HG03439 (cell line): ENCODE measurements around the gene GRIK1.

Experiments
- ATAC-seq: cut with Tn5 transposase; IDR thresholded peaks from one replicate; pipeline ENCODE4 v1.9.1; 2021; ENCODE audit warnings: mild to moderate bottlenecking, moderate library complexity; ENCODE audit not compliant: unreplicated experiment

The GRIK1 gene

DNA sequence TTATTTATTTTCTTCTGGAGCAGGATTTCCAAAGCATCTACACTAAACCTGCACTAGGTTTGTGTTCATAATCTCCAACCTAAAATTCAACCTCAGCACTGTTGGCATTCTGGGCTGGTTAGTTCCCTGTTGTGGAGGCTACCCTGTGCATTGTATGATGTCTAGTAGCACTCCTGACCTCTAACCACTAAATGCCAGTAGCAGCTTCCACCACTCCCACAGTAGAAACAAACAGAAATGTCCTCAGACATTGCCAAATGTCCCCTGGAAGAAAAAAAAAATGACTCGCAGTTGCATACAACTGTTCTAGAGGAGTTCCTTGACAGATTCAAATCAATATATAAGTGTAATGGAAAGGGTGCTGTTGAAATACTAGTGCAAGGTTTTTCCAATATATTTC, 18.9 kb downstream of the GRIK1 start:
- ATAC-seq = no peak

DNA sequence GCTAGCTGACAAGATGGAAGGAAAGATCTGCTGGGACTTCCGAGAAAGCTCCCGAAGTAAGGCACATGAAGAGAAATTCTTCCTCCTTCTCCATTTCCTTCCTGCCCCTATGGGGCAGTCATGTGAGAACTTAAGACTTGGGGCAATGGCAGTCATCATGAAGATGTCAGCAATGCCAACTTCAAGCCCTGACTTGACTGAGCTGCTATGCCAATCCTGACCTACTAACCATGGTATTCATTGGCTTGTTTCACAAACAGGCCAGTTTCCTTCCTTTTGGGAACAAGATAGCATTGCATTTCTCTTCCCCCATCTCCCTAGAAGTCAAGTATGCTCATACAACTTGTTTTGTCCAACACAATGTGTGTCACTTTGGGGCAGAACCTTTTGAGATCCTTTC, 25.5 kb downstream of the GRIK1 start:
- no peak for ATAC-seq

GRCh38 chr21:29909571-29909970, 30.2 kb downstream of the GRIK1 start:
- no peak for ATAC-seq

GRCh38 chr21:29904359-29905282, 35.2 kb downstream of the GRIK1 start:
- no peak for ATAC-seq

GRCh38 chr21:29896884-29897283, 42.9 kb downstream of the GRIK1 start:
- no peak for ATAC-seq

GRCh38 chr21:29893687-29894086, 46.1 kb downstream of the GRIK1 start:
- ATAC-seq = no peak

GRCh38 chr21:29892379-29892778, 47.4 kb downstream of the GRIK1 start:
- ATAC-seq = no peak

DNA sequence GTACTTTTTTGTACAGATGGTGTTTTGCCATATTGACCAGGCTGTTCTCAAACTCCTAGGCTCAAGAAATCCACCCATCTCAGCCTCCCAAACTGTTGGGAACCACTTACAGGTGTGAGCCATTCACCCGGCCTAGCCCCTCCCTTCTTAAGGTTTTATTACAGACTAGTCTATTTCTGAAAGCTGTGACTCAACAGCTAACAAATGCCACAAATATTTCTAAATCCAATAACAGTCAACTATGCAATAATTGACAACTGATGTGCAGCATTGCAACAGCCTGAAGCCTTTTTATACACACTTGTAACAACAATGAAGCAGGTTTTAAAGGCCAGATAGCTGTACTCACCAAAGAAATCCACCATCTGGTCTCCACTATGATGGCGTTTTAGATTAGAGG, 51.4 kb downstream of the GRIK1 start:
- no peak for ATAC-seq

DNA sequence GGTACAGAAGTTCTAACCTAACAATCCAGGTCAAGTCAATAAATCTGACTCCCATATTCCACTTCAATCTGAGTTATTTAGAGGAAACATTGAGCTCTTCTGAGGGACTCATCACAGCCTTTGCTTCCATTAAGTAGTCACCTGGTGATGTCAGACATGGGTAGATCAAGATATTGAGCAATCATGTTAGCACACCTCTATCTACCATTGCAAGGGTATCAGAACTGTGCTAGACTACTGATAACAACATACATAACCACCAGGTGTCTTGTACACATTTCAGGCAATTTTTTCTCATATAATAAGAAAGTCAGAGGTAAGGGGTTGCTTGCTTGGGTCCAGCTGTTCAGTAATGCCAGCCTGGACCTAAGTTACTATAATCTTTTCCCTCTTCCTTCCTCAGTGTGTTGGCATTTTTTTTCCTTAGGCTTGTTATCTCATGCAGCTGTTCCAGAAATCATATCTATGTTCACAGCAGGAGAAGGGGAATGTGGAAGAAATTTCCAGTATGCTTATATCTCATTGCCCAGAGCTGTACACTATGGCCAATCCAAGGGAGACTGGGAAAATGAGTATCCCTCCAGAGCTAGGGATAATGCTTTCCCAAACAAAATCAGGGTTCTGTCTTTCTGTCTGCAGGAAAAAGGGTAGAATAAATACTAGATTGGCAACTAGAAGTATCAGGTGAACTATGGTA, 52.3 kb downstream of the GRIK1 start:
- ATAC-seq = no peak

DNA sequence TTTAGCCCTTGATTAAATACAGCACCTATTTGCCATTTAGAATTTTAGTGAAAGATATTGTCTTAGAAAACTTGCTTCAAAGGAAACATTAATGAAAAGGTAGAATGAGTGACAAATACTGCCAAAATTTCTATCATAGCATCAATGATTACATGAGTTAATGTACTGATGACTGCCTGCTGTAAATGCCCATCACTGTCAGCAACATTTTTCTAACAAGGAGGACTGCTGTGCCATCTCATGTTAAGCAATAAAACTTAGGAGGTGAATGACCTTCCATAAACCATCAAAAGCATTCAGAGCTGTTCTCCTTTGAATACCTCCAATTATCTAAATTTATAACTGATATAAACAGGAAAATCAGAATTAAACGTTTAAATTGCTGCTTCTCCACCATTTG, 54.3 kb downstream of the GRIK1 start:
- ATAC-seq = no peak

DNA sequence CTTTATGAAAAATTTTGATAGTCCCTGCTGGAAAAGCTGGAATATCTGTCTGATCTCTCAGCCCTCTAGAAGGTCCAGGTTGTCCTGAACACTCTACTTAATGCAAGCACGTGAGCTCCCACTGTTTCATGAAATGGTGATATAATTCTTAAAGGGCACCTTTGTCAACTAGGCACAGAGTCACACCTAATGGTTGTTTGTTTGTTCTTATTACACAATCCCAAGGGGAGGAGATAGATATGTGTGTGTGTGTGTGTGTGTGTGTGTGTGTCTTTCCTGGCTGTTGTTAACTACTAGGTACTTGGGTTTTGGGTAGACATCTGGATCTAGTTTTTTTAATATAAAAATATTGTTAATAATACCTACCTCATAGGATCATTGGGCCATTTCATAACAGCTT, 63.9 kb downstream of the GRIK1 start:
- no peak for ATAC-seq

GRCh38 chr21:29875036-29875716, 64.6 kb downstream of the GRIK1 start:
- ATAC-seq = no peak

- no peak for ATAC-seq
Observed at GRCh38 chr21:29873908-29874307, 65.9 kb downstream of the GRIK1 start.

DNA sequence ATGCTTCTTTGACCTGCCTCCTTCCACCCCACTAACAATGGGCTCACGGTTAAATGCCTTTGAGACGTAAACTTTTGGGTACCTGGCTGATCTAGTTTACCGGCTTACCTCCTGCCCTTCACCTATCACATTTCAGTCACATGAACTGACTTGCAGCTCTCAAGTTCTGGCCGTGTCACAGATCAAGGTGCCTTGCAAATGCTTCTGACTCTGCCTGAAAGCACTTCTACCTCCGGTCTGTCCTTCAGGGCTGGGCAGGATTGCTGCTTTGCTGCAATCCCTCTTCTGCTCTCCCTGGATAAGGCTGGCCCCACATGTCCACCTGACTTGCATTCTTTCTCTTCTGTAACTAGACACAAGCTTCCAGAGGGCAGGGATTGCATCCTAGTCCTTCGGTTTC, 69.0 kb downstream of the GRIK1 start:
- ATAC-seq = no peak

- no peak for ATAC-seq
Observed at GRCh38 chr21:29867796-29868195, 72.0 kb downstream of the GRIK1 start.

DNA sequence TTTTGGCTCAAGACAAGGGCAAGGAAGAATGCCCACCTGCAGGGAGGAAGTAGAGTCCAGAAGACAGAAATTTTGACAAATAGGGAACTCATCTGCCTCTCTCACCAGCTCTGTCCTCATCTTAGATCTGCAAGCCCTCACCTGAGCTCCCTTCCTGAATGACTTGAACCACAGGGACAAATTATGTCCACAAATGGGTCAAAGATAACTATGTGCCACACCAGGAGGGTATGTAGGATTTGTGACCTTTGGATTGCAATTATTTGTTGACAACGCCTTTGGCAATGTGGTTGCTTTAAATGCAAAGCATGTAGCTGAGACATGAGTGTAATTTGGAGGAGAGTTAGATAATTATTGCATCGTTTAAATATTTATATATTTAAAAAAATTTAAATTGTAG, 79.5 kb downstream of the GRIK1 start:
- ATAC-seq = no peak

GRCh38 chr21:29857150-29857549, 82.6 kb downstream of the GRIK1 start:
- ATAC-seq = no peak

DNA sequence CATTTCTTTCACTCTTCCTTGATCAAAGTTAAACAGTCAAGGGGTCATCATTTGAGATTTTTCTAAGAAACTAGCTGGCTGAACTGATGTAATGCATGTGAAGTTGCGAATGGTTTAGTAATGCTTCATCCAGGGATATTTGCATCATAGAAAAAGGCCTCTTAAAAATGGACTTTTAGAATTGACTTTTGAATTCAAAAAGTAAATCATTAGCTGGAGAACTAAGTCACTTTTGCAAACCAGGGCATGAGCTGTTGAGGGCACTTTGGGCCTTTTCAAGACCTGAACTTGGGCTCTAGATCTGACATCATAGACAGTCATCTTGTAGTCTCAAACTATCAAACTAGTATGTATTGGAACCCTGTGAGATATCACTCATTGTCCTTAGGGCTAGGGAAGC, 85.0 kb downstream of the GRIK1 start:
- ATAC-seq = no peak

DNA sequence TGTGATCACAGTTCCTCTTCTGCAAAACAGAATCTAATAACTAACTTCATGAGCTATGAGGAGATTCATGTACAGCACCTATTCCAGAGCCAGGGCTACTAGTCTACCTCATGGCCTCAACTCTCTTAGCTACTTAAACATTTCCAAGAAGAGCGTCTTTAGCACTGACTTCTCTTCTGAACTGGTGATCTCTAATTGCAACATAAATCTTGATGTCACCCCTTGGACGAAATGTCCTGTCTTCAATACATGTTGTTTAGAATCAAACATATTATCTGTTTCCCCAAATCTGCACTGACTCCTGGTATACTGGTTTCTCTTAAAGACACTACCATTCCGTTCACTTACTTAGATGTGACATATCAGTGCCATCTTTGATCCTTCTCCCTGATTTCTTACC, 88.2 kb downstream of the GRIK1 start:
- no peak for ATAC-seq

DNA sequence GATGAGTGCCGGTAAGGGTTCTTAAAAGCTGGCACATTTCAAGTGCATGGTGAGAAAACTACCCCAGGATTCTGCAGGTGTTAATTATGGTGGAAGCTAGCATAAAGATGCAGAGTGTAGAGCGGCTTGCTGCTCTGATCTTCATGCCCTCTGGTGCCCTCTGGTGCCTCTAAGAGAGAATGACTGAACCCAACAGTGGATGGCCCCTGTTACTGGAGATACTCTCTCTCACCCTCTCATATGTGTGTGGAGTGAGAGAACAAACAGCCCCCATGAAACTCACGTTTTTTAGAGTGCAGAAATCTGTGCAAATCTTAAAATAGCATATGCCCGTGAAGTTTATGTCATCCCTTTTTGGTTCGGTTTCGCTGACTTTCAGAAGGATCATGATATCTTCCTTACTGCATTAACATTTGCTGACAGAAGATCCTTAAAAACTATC, 90.0 kb downstream of the GRIK1 start:
- peak; percentile 96 for ATAC-seq

DNA sequence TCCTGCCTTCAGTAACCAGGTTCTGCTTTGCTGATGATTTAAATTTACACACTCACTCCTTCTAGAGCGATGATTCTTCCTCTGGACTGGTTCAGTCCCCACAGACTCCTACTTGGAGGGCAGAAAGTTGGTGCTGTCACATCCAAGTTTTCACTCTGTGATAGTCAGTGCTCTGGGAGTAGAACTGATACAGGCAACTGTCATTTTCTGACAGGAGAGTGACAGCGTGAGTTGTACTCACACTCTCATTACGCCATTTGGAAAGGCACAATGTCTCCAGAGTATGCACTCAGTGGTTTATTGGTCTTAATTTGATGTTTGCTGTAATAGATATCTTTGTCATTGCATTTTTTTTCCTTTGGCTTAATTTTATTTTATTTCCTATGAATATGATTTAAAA, 96.0 kb downstream of the GRIK1 start:
- no peak for ATAC-seq

- ATAC-seq = no peak
Observed at GRCh38 chr21:29834617-29835016, 105.2 kb downstream of the GRIK1 start.
